GM21515 (cell line): Measurements from ENCODE around the gene SIN3A.
"Not testable (repeated sequence)": the region's sequence is repeated elsewhere in the genome, so short reads cannot be mapped to it uniquely, and the experiment has no call there.

Experiments
- ATAC-seq: cut with Tn5 transposase; IDR thresholded peaks from one replicate; pipeline ENCODE4 v1.9.1; 2021; ENCODE audit not compliant: unreplicated experiment

The SIN3A gene

GRCh38 chr15:75338661-75339240, 112.7 kb downstream of the SIN3A start:
- no peak for ATAC-seq

- peak; percentile 70 for ATAC-seq
These were observed 115.7 kb downstream of the SIN3A start, which contains the start of gene COMMD4 for GRCh38 chr15:75335705-75336355. Gene COMMD4 (plus strand): TSS chr15:75336063. CDS start chr15:75336090, 27 bp downstream.

GRCh38 chr15:75335313-75335704, 116.2 kb downstream of the SIN3A start:
- ATAC-seq = no peak

GRCh38 chr15:75333654-75334419, 117.7 kb downstream of the SIN3A start:
- not testable (repeated sequence) for ATAC-seq

GRCh38 chr15:75332093-75332492, 119.4 kb downstream of the SIN3A start:
- ATAC-seq = not testable (repeated sequence)

GRCh38 chr15:75329571-75329970, 121.9 kb downstream of the SIN3A start:
- no peak for ATAC-seq

GRCh38 chr15:75328493-75329314, 122.8 kb downstream of the SIN3A start:
- ATAC-seq = no peak

- no peak for ATAC-seq
These were observed 124.0 kb downstream of the SIN3A start for GRCh38 chr15:75327491-75327890.

- ATAC-seq = no peak
These were observed 124.5 kb downstream of the SIN3A start for GRCh38 chr15:75327005-75327404.

- no peak for ATAC-seq
These were observed 125.6 kb downstream of the SIN3A start for GRCh38 chr15:75325922-75326321.

- no peak for ATAC-seq
These were observed 129.8 kb downstream of the SIN3A start for GRCh38 chr15:75321711-75322110.
